GM10266 (cell line): ENCODE results near the gene ARMCX2.
"Not testable (repeated sequence)": the region's sequence is repeated elsewhere in the genome, so short reads cannot be mapped to it uniquely, and the experiment has no call there.

ENCODE experiments used
- DNase-seq: peaks from one replicate; pipeline ENCODE4 v3.0.0; 2012; ENCODE audit errors: extremely low spot score
- TF ChIP-seq, protein P1 (sequence below): IDR thresholded peaks from 2 replicates; pipeline ENCODE4 v1.5.1; 2012; ENCODE audit warnings: mild to moderate bottlenecking, low read depth; ENCODE audit not compliant: control insufficient read depth, insufficient read depth; ENCODE audit errors: missing control alignments

The ARMCX2 gene

DNA sequence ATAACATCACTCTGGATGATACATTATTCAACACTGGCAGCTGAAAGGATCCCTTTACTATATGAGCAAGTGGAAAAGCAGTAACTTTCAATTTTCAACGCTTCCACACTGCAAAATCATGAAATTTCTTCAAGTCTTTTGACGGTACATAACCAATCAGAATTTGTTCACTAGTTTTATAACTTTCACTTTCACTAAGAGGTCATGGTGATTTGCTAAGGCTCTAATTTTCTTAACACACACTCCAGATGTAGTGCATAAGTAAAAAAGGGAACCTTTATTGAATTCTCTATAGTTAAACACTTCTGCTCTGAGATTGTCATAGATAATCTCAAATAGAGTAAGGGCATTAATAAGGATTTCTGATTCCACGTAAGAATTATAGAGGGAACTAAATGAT lies 4.1 kb downstream of the ARMCX2 start:
- TF ChIP-seq, protein P1, sequence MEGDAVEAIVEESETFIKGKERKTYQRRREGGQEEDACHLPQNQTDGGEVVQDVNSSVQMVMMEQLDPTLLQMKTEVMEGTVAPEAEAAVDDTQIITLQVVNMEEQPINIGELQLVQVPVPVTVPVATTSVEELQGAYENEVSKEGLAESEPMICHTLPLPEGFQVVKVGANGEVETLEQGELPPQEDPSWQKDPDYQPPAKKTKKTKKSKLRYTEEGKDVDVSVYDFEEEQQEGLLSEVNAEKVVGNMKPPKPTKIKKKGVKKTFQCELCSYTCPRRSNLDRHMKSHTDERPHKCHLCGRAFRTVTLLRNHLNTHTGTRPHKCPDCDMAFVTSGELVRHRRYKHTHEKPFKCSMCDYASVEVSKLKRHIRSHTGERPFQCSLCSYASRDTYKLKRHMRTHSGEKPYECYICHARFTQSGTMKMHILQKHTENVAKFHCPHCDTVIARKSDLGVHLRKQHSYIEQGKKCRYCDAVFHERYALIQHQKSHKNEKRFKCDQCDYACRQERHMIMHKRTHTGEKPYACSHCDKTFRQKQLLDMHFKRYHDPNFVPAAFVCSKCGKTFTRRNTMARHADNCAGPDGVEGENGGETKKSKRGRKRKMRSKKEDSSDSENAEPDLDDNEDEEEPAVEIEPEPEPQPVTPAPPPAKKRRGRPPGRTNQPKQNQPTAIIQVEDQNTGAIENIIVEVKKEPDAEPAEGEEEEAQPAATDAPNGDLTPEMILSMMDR = no peak
- DNase-seq = no peak

DNA sequence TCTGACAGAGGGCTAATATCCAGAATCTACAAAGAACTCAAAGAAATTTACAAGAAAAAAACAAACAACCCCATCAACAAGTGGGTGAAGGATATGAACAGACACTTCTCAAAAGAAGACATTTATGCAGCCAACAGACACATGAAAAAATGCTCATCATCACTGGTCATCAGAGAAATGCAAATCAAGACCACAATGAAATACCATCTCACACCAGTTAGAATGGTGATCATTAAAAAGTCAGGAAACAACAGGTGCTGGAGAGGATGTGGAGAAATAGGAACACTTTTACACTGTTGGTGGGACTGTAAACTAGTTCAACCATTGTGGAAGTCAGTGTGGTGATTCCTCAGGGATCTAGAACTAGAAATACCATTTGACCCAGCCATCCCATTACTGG lies 11.9 kb downstream of the ARMCX2 start:
- DNase-seq = not testable (repeated sequence)

DNA sequence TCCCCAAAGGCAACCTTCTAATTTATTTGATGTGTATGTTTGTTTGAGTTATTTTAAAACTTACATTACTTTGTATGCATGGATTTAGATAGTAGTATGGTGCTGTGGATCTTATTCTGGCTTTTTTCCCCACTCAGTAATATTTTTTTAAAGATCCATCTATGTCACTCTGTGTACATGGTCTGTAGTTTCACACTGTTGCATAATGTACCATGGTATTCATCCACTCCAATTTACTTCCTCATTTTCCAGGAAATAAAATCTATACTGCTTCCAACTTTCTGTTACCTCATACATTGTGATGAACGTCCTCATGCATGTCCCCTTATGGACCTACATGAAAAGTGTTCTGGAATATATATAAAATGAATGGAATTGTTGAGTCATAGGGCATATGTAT lies 17.6 kb downstream of the ARMCX2 start:
- DNase-seq = no peak
- TF ChIP-seq, protein P1 = no peak

DNA sequence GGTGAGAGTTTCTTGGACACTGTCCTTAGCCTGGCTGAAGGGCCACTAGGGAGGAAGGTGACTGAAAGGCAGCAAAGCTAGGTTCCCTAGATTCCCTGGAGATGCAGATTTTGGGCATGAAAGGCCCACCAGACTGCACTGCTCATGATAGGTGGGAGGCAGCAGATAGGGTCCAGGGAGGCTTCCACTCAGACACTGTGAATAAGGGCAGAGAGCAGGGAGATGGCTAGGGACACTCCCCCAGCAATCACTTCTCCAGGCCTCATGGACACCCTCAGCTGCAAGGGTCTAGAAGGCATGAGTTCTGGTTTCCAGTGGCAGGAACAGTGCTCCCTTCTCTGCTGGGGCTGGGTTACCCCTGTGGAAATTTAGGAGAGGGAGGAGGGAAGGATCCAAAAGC lies 20.1 kb downstream of the ARMCX2 start:
- TF ChIP-seq, protein P1 = no peak
- no peak for DNase-seq

DNA sequence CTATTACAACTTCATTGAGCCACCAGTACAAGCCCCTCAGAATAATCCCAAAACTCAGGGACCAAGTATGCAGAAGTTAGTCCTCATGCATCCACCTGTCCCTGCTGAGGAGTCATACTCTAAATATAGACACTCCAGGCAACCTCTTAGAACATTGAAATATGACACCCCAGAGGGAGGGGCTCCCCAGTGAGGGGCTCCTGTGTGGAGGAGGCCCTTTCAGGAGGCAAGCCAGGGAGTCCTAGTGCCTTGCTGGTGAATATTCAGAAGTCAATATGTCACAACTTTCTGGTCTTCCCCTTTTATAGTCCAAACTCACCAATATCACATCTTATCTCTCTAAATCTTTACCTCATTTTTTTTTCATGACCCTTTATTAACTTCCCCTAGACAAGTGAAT lies 40.3 kb downstream of the ARMCX2 start:
- TF ChIP-seq, protein P1 = no peak
- DNase-seq = no peak

DNA sequence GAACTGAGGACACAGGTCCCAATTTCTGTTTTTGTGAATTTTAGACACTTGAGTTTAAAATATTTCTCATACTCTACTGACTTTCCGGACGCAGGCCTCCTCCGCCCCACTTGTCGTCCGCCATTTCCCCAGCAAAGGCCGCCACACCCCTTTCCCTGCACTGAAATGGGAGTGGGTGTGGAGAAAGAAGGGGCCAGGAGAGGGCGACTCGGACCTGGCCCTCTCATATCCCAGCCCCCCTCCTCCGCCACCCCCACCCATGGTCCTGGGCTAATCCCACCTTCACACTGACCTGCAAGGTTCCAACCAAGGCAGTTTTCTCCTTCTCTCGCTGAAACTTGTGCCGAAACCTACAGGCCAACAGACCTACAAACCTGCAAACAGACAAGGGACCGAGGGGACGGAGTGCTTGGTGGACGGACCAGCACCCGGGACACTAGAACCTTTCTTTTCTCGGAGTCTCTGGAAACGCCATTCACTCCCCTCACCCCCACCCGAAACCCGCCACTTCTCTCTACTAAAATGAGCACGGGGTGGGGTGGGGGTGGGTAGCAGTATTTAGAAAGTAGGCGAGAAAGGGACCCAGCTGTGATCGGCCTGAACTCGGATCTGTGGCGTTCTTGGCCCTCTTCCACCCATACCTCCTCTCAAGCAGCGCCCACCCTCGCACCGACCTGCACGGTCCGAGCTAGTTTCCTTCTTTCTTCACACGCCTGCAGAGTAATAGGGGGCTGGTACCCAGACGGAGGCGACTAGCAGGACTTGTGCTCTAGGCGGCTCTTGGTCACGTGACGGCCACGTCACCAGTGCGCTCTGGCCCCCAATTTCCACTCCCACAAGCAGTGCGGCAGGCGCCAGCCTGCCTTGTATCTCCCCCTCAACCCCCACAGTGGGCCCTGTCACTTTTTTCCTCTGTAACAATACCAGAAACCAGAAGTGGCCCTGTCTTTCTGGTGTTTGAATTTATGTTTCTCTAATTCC lies 42.1 kb downstream of the ARMCX2 start, which contains the start of gene ARMCX6:
Gene ARMCX6 (minus strand): TSS at position 790 of the 981 bp plus-strand sequence. CDS start 1,380 bp downstream, outside the sequence.
- TF ChIP-seq, protein P1 = peak; percentile 54
- DNase-seq = peak; percentile 68

DNA sequence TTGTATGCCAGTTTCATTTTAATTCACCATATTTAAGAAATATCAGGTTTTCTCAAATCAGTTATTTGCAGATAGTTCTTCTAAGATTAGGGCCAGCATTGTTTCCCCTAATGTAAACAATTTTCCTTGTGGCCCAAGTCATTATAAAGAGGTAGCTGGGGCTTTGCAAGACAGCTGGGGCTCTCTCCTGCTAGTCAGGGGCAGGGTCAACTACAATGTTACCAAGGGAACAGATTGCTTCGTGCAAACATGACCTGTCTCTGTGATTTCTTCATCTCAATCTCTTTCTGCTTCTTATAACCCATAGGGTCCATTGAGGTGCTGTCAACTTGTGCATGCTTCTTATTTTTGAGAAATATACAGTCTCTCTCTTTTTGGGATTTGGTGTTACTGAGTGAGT lies 53.9 kb downstream of the ARMCX2 start:
- TF ChIP-seq, protein P1 = no peak
- no peak for DNase-seq
